Neural progenitor cell (in vitro differentiated cells): ENCODE measurements around the gene RNPEPL1.

ENCODE experiments used
- CTCF ChIP-seq: fragments of 200-600 bp; sonication (generic); IDR thresholded peaks from 2 replicates; pipeline ENCODE4 v1.5.1; 2017; ENCODE audit warnings: antibody characterized with exemption, mild to moderate bottlenecking
- EZH2phosphoT487 ChIP-seq: fragments of 200-600 bp; sonication (generic); IDR thresholded peaks from 2 replicates; pipeline ENCODE4 v1.6.1; 2017; ENCODE audit warnings: antibody characterized with exemption

GRCh38 chr2:240588669-240589068 lies 20.4 kb downstream of the RNPEPL1 start:
- TF ChIP-seq EZH2phosphoT487, result no peak
- no peak for TF ChIP-seq CTCF
